ENCODE data around the gene PRLHR. TPM values are rescaled to one million over a fixed set of nuclear protein-coding genes. Genes with fewer than 3 reads are reported as not detected.

The PRLHR gene
- total RNA-seq, 2 experiments from 2014 or later: not detected

DNA sequence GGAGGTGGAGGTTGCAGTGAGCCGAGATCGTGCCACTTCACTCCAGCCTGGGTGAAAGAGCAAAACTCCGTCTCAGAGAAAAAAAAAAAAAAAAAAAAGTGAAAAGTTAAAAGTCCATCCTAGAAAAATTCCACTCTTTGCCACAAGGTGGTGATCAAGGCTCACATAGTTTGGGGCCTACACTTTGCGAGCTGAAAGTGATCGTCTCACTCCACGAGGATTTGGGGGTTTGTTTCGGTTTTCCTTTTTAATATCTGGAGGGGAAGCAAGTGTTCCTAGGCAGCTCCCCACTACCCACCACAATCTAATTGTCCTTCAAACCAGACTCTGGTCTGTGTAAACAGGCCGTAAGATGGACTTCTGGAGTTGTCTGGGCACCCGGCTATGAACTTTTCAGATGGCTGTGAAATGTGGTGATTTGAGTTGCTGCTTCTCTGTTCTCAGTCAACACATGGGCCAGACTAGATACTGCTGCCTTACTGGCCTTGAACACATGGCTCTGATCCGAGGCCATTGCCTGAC lies 27.1 kb downstream of the PRLHR start:
- DNase-seq: peak; percentile 68
- CTCF ChIA-PET: interaction anchor here (0.6 to 5.4 kb wide), 30 partner anchors 9 to 463 kb away, joined by 3 to 66 read pairs (median 4); no protein-coding TSS in a partner anchor
- intact Hi-C loops (cut with micrococcal nuclease): loop anchor here (1.0 to 5.0 kb wide), 6 partner anchors 100 to 630 kb away; no protein-coding TSS in a partner anchor
- Mint-ChIP-seq H3K4me3 (no peak overlapping the region), H3K27ac (no peak overlapping the region), H3K4me1 (ENCODE audit: low read depth) (peaks cover 7% of the 10 kb centered on the region), H3K36me3 (ENCODE audit: low read depth) (no peaks in the 10 kb centered on the region), H3K9me3 (no peaks in the 10 kb centered on the region), H3K27me3 (ENCODE audit: low read depth) (no peaks in the 10 kb centered on the region)

DNA sequence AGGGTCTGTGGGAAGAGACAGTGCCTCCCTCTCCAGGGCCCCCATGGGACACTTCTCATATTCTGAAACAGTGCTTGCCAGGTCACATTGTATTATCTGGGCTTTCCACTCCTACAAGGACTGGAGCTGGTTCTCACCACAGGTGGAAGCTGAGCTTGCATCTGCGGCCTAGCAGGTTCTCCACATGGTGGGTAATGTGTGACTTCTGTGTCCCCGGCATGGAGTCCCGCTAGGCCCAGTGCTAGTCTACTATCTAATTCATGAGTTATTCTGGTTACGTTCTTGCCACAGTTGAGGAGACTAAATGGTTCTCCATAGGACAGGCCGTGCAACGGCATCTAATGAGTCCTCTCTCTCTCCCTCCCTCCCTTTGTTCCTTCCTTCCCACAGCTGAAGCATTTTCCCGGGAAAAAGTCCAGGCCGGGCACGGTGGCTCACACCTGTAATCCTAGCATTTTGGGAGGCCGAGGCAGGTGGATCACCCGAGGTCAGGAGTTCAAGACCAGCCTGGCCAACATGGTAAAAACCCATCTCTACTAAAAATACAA lies 27.7 kb downstream of the PRLHR start:
- no peaks in the 10 kb centered on the region for H3K27me3 Mint-ChIP-seq (ENCODE audit: low read depth)
- no peak for DNase-seq
- H3K4me1 Mint-ChIP-seq (ENCODE audit: low read depth): peaks cover 7% of the 10 kb centered on the region
- H3K36me3 Mint-ChIP-seq (ENCODE audit: low read depth): no peaks in the 10 kb centered on the region
- CTCF ChIA-PET: interaction anchor here (0.7 to 5.4 kb wide), 21 partner anchors 9 to 464 kb away, joined by 3 to 66 read pairs (median 5); no protein-coding TSS in a partner anchor
- no peak overlapping the region for H3K27ac Mint-ChIP-seq
- no peaks in the 10 kb centered on the region for H3K9me3 Mint-ChIP-seq
- no peak overlapping the region for H3K4me3 Mint-ChIP-seq
- intact Hi-C loops (cut with micrococcal nuclease): loop anchor here (1.0 to 5.0 kb wide), 6 partner anchors 101 to 631 kb away; no protein-coding TSS in a partner anchor

GRCh38 chr10:118566911-118567310 lies 28.5 kb downstream of the PRLHR start:
- Mint-ChIP-seq H3K27ac (no peak overlapping the region), H3K9me3 (no peaks in the 10 kb centered on the region), H3K4me1 (ENCODE audit: low read depth) (peaks cover 7% of the 10 kb centered on the region), H3K4me3 (no peak overlapping the region), H3K36me3 (ENCODE audit: low read depth) (no peaks in the 10 kb centered on the region), H3K27me3 (ENCODE audit: low read depth) (no peaks in the 10 kb centered on the region)
- CTCF ChIA-PET: interaction anchor here (1.0 to 5.4 kb wide), 4 partner anchors 21 to 283 kb away, joined by 3 to 66 read pairs (median 17); no protein-coding TSS in a partner anchor
- intact Hi-C loops (cut with micrococcal nuclease): loop anchor here (5.0 kb wide), 1 partner anchor 465 kb away; no protein-coding TSS in a partner anchor
- no peak for DNase-seq

DNA sequence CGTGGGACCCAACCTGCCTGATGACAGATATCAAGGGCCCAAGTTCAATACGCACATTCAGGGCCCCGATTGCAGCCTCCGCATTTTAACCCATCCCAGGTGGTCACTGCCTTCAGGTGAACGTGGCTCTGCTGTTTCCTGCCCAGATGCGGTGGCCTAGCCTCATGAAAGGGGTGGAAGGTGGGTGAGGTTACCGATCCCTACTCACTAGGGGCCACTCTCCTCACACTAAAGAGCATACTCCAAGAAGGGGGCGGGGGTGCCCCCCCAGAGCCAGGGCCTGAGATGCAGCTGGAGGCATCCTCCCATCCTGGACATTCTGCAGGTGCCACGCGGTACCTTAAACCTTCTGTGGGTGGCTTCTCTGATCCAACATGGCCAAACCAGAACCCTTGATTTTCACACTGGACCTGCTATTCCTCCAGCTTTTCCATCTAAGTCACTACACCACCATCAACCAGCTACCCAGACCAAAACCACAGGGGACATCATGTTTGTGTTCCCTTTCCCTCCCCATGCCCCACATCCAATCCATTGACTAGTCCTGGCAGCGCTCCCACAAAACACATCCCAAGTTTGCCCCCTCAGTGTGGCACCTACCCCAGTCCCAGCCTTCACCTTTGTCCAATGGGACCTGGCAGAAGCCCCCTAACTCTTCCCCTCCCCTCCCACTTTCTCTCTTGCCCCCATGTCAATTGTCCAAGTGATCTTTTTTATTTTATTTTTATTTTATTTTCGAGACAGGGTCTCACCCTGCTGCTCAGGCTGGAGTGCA lies 30.0 kb downstream of the PRLHR start:
- Mint-ChIP-seq H3K27me3 (ENCODE audit: low read depth) (peaks cover 5% of the 10 kb centered on the region), H3K36me3 (ENCODE audit: low read depth) (no peaks in the 10 kb centered on the region), H3K4me3 (no peak overlapping the region), H3K9me3 (no peaks in the 10 kb centered on the region), H3K27ac (no peak overlapping the region), H3K4me1 (ENCODE audit: low read depth) (peaks cover 7% of the 10 kb centered on the region)
- CTCF ChIA-PET: interaction anchor here (5.4 kb wide), 1 partner anchor 154 kb away, joined by 66 read pairs; no protein-coding TSS in a partner anchor
- intact Hi-C loops (cut with micrococcal nuclease): loop anchor here (5.0 kb wide), 1 partner anchor 467 kb away; no protein-coding TSS in a partner anchor
- no peak for DNase-seq

DNA sequence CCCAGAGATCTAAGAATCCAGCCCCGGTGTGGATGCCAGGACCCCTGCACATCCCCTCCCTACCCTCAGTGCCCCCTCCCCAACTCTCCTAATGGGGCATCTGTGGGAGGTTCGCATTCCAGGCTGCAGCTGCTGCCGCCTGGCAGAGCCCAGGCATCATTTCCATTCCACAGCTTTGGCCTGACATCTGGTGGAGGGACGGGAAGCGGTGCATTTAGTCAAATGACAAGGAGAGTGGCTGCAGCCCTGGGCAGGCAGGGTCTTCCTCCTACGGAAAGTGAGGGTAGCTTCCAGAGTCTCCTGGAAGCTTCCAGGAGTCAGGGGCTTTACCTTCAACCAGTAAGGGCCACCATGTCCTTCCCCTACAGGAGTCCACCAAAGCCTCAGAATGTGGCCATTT lies 30.8 kb downstream of the PRLHR start:
- intact Hi-C loops (cut with micrococcal nuclease): loop anchor here (5.0 kb wide), 1 partner anchor 468 kb away; no protein-coding TSS in a partner anchor
- no peak overlapping the region for H3K27ac Mint-ChIP-seq
- no peak overlapping the region for H3K4me3 Mint-ChIP-seq
- H3K4me1 Mint-ChIP-seq (ENCODE audit: low read depth): peaks cover 7% of the 10 kb centered on the region
- no peaks in the 10 kb centered on the region for H3K9me3 Mint-ChIP-seq
- CTCF ChIA-PET: interaction anchor here (1.6 kb wide), 1 partner anchor 158 kb away, joined by 4 read pairs; no protein-coding TSS in a partner anchor
- H3K36me3 Mint-ChIP-seq (ENCODE audit: low read depth): no peaks in the 10 kb centered on the region
- peaks cover 5% of the 10 kb centered on the region for H3K27me3 Mint-ChIP-seq (ENCODE audit: low read depth)
- DNase-seq: no peak

- intact Hi-C loops (cut with micrococcal nuclease): no loop called here
- no peaks in the 10 kb centered on the region for H3K9me3 Mint-ChIP-seq
- H3K27me3 Mint-ChIP-seq (ENCODE audit: low read depth): peaks cover 5% of the 10 kb centered on the region
- CTCF ChIA-PET: interaction anchor here (0.6 to 1.6 kb wide), 4 partner anchors 15 to 237 kb away, joined by 3 to 5 read pairs (median 4); no protein-coding TSS in a partner anchor
- H3K4me1 Mint-ChIP-seq (ENCODE audit: low read depth): peaks cover 6% of the 10 kb centered on the region
- H3K36me3 Mint-ChIP-seq (ENCODE audit: low read depth): no peaks in the 10 kb centered on the region
- no peak overlapping the region for H3K27ac Mint-ChIP-seq
- H3K4me3 Mint-ChIP-seq: no peak overlapping the region
- no peak for DNase-seq
Measured at GRCh38 chr10:118564114-118564513, 31.3 kb downstream of the PRLHR start.

DNA sequence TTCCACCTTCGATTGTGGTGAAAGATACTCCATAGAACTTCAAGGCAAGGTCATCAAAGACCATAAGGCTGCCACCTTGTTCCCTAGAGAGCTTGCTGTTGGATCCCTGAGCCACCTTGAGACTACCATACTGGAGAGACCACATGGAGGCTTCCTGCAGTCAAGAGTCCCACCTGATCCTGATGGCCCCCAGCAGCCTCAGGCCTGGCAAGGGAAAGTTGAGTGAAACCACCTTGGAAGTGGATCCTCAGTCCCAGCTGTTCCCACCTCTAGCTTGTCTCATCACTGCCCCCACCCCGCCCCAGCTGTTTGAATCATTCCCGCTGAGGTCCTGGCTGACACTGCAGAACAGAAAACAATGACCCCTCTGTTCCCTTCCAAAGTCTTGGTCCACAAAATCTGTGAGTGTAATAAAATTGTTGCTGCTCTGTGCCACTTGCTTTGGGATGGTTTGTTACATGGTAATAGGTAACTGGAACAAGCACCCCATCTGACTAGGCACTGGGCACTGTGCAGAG lies 32.0 kb downstream of the PRLHR start:
- DNase-seq: no peak
- Mint-ChIP-seq H3K9me3 (no peaks in the 10 kb centered on the region), H3K4me1 (ENCODE audit: low read depth) (peaks cover 2% of the 10 kb centered on the region), H3K4me3 (no peak overlapping the region), H3K36me3 (ENCODE audit: low read depth) (no peaks in the 10 kb centered on the region), H3K27me3 (ENCODE audit: low read depth) (peaks cover 5% of the 10 kb centered on the region), H3K27ac (no peak overlapping the region)
- intact Hi-C loops (cut with micrococcal nuclease): no loop called here
- CTCF ChIA-PET: interaction anchor here (0.6 to 1.6 kb wide), 4 partner anchors 15 to 238 kb away, joined by 3 to 5 read pairs (median 4); no protein-coding TSS in a partner anchor

- H3K4me1 Mint-ChIP-seq (ENCODE audit: low read depth): no peaks in the 10 kb centered on the region
- H3K4me3 Mint-ChIP-seq: no peak overlapping the region
- H3K36me3 Mint-ChIP-seq (ENCODE audit: low read depth): no peaks in the 10 kb centered on the region
- no peak for DNase-seq
- intact Hi-C loops (cut with micrococcal nuclease): no loop called here
- CTCF ChIA-PET: interaction anchor here (1.3 to 1.6 kb wide), 2 partner anchors 157 to 160 kb away, joined by 4 to 5 read pairs; no protein-coding TSS in a partner anchor
- no peaks in the 10 kb centered on the region for H3K9me3 Mint-ChIP-seq
- no peak overlapping the region for H3K27ac Mint-ChIP-seq
- H3K27me3 Mint-ChIP-seq (ENCODE audit: low read depth): peaks cover 8% of the 10 kb centered on the region
Measured at GRCh38 chr10:118562851-118563250, 32.6 kb downstream of the PRLHR start.

GRCh38 chr10:118557946-118558345 lies 37.5 kb downstream of the PRLHR start:
- CTCF ChIA-PET: interaction anchor here (1.4 kb wide), 1 partner anchor 36 kb away, joined by 3 read pairs; no protein-coding TSS in a partner anchor
- no peak for DNase-seq
- H3K27ac Mint-ChIP-seq: no peak overlapping the region
- peaks cover 25% of the 10 kb centered on the region for H3K27me3 Mint-ChIP-seq (ENCODE audit: low read depth)
- no peaks in the 10 kb centered on the region for H3K4me1 Mint-ChIP-seq (ENCODE audit: low read depth)
- no peaks in the 10 kb centered on the region for H3K9me3 Mint-ChIP-seq
- no peaks in the 10 kb centered on the region for H3K36me3 Mint-ChIP-seq (ENCODE audit: low read depth)
- no peak overlapping the region for H3K4me3 Mint-ChIP-seq
- intact Hi-C loops (cut with micrococcal nuclease): no loop called here

GRCh38 chr10:118551535-118552100 lies 43.8 kb downstream of the PRLHR start:
- H3K36me3 Mint-ChIP-seq (ENCODE audit: low read depth): no peaks in the 10 kb centered on the region
- H3K27me3 Mint-ChIP-seq (ENCODE audit: low read depth): peaks cover 30% of the 10 kb centered on the region
- no peak overlapping the region for H3K4me3 Mint-ChIP-seq
- intact Hi-C loops (cut with micrococcal nuclease): no loop called here
- H3K27ac Mint-ChIP-seq: no peak overlapping the region
- CTCF ChIA-PET: no interaction called here
- no peaks in the 10 kb centered on the region for H3K4me1 Mint-ChIP-seq (ENCODE audit: low read depth)
- DNase-seq: no peak
- H3K9me3 Mint-ChIP-seq: no peaks in the 10 kb centered on the region

GRCh38 chr10:118547282-118547681 lies 48.2 kb downstream of the PRLHR start:
- H3K27ac Mint-ChIP-seq: no peak overlapping the region
- no peaks in the 10 kb centered on the region for H3K9me3 Mint-ChIP-seq
- peaks cover 36% of the 10 kb centered on the region for H3K27me3 Mint-ChIP-seq (ENCODE audit: low read depth)
- no peaks in the 10 kb centered on the region for H3K36me3 Mint-ChIP-seq (ENCODE audit: low read depth)
- H3K4me3 Mint-ChIP-seq: no peak overlapping the region
- H3K4me1 Mint-ChIP-seq (ENCODE audit: low read depth): no peaks in the 10 kb centered on the region
- CTCF ChIA-PET: no interaction called here
- intact Hi-C loops (cut with micrococcal nuclease): no loop called here
- no peak for DNase-seq

- Mint-ChIP-seq H3K27me3 (ENCODE audit: low read depth) (peaks cover 35% of the 10 kb centered on the region), H3K4me3 (no peak overlapping the region), H3K4me1 (ENCODE audit: low read depth) (no peaks in the 10 kb centered on the region), H3K27ac (no peak overlapping the region), H3K36me3 (ENCODE audit: low read depth) (no peaks in the 10 kb centered on the region), H3K9me3 (no peaks in the 10 kb centered on the region)
- no peak for DNase-seq
- CTCF ChIA-PET: no interaction called here
- intact Hi-C loops (cut with micrococcal nuclease): no loop called here
Measured at GRCh38 chr10:118546479-118546878, 49.0 kb downstream of the PRLHR start.
